Astrocyte (in vitro differentiated cells and primary cell): ENCODE results near the gene KRT28.

Experiments
- EZH2 ChIP-seq: IDR thresholded peaks from 2 replicates; pipeline ENCODE4 v1.6.1; 2012; ENCODE audit warnings: mild to moderate bottlenecking, low read length, inconsistent platforms; ENCODE audit not compliant: insufficient read depth
- TF ChIP-seq, protein P1 (sequence below): IDR thresholded peaks from 2 replicates; pipeline ENCODE4 v1.5.1; 2011; ENCODE audit warnings: low read depth, mild to moderate bottlenecking, inconsistent platforms, low read length, moderate library complexity; ENCODE audit not compliant: insufficient read depth

DNA sequence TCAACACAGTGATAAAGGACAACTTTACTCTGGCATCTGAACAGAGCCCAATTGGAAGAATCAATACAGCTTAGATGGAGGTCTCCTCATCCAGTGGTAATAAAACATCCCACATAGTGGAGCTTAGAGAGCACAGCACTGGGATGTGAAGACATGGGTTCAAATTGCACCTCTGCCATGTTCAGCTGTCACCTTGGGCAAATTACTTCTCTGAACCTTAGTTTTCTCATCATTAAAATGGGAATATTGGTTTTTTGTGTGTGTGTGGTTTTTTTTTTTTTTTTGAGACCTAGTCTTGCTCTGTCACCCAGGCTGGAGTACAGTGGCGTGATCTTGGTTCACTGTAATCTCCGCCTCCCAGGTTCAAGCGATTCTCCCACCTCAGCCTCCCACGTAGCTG is 36.3 kb upstream of the KRT28 start:
- TF ChIP-seq, protein P1, sequence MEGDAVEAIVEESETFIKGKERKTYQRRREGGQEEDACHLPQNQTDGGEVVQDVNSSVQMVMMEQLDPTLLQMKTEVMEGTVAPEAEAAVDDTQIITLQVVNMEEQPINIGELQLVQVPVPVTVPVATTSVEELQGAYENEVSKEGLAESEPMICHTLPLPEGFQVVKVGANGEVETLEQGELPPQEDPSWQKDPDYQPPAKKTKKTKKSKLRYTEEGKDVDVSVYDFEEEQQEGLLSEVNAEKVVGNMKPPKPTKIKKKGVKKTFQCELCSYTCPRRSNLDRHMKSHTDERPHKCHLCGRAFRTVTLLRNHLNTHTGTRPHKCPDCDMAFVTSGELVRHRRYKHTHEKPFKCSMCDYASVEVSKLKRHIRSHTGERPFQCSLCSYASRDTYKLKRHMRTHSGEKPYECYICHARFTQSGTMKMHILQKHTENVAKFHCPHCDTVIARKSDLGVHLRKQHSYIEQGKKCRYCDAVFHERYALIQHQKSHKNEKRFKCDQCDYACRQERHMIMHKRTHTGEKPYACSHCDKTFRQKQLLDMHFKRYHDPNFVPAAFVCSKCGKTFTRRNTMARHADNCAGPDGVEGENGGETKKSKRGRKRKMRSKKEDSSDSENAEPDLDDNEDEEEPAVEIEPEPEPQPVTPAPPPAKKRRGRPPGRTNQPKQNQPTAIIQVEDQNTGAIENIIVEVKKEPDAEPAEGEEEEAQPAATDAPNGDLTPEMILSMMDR, result no peak
- TF ChIP-seq EZH2, result no peak
